Activated CD4-positive, alpha-beta T cell treated with anti-CD3 and anti-CD28 coated beads for 36 hours (primary cell): Measurements from ENCODE around the gene ADGRF4. TPM values are rescaled to one million over a fixed set of nuclear protein-coding genes. Genes with fewer than 3 reads are reported as not detected.

Source experiments
- ATAC-seq: fragments of 200-7000 bp; cut with Tn5 transposase; one replicate; pipeline ENCODE4 v1.10.0; 2021; ENCODE audit warnings: mild to moderate bottlenecking, moderate library complexity
- CTCF ChIA-PET: fragments of 350-600 bp; sonication (Branson Sonifier 250); formaldehyde crosslinking; loops from one replicate; lab custom pipeline; 2021; ENCODE audit warnings: antibody characterized with exemption; lab: Charles Lee
- POLR2A ChIA-PET: fragments of 350-600 bp; sonication (Branson Sonifier 250); formaldehyde crosslinking; loops from one replicate; lab custom pipeline; 2021; ENCODE audit warnings: antibody characterized with exemption, inconsistent platforms; lab: Charles Lee
- DNase-seq: peaks from one replicate; pipeline ENCODE4 v3.0.0-alpha.2; 2020
- H3K27ac Mint-ChIP-seq: one replicate; pipeline ENCODE4 v1.8.0; 2021; ENCODE audit warnings: mixed read lengths
- H3K27me3 Mint-ChIP-seq: one replicate; pipeline ENCODE4 v1.8.0; 2021; ENCODE audit warnings: mixed read lengths
- H3K36me3 Mint-ChIP-seq: one replicate; pipeline ENCODE4 v1.8.0; 2021; ENCODE audit warnings: low read depth, mixed read lengths
- H3K4me1 Mint-ChIP-seq: one replicate; pipeline ENCODE4 v1.8.0; 2021; ENCODE audit warnings: mixed read lengths
- H3K4me3 Mint-ChIP-seq: one replicate; pipeline ENCODE4 v1.8.0; 2021; ENCODE audit warnings: mild to moderate bottlenecking, moderate library complexity, mixed read lengths
- H3K9me3 Mint-ChIP-seq: one replicate; pipeline ENCODE4 v1.8.0; 2021; ENCODE audit warnings: low read depth, mixed read lengths
- intact Hi-C, 2 experiments: fragments of 100-400 bp; cut with DNase I in 1 of 2; cut with micrococcal nuclease in 1 of 2; formaldehyde crosslinking; loops; one replicate each; pipeline versions ENCODE4 v1.14.2 to v1.15.1; 2022 to 2024; cut with DNase I, micrococcal nuclease
- total RNA-seq, 2 experiments: library from RNA; stranded (reverse); gene quantifications; one replicate each; pipeline ENCODE4 v1.2.3, GENCODE V29; 2021

ADGRF4 gene
- total RNA-seq, 2 experiments from 2014 or later: not detected

DNA sequence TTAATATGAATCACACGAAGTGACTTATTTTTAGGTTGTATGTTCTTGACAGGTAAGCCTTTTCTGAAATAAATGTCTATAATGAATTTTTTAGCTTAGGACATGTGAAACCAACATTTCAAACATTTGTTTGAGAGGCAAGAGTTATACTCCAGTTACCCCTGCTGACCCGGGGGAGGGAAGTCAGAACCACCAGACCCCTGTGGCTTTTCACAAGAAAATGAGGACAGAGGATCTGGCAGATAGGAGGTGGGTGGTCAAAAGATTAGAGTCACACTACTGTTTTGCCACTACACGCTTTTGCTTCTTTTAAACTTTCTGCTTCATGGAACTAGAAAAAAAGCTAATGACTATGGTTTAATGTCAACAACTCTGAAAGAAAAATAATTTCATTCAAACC, 27.5 kb upstream of the ADGRF4 start:
- no peaks in the 10 kb centered on the region for H3K36me3 Mint-ChIP-seq
- H3K4me3 Mint-ChIP-seq: no peak overlapping the region
- ChIA-PET CTCF (no interaction called here), POLR2A (no interaction called here)
- DNase-seq (no peak), ATAC-seq (no peak)
- intact Hi-C loops: no loop called here
- H3K4me1 Mint-ChIP-seq: no peaks in the 10 kb centered on the region
- H3K27ac Mint-ChIP-seq: no peak overlapping the region
- H3K27me3 Mint-ChIP-seq: peaks cover 33% of the 10 kb centered on the region
- no peaks in the 10 kb centered on the region for H3K9me3 Mint-ChIP-seq

GRCh38 chr6:47671777-47672176, 26.6 kb upstream of the ADGRF4 start:
- DNase-seq (no peak), ATAC-seq (no peak)
- intact Hi-C loops: no loop called here
- ChIA-PET POLR2A (interaction anchor here (0.6 kb wide), 1 partner anchor 62 kb away, joined by 3 read pairs; no protein-coding TSS in a partner anchor), CTCF (interaction anchor here (1.7 kb wide), 1 partner anchor 43 kb away, joined by 5 read pairs; no protein-coding TSS in a partner anchor)
- Mint-ChIP-seq H3K9me3 (no peaks in the 10 kb centered on the region), H3K36me3 (no peaks in the 10 kb centered on the region), H3K4me3 (no peak overlapping the region), H3K27me3 (peaks cover 28% of the 10 kb centered on the region), H3K27ac (no peak overlapping the region), H3K4me1 (no peaks in the 10 kb centered on the region)

- ATAC-seq: no peak
- CTCF ChIA-PET: interaction anchor here (1.1 to 1.7 kb wide), 3 partner anchors 10 to 108 kb away, joined by 3 to 5 read pairs (median 5); no protein-coding TSS in a partner anchor
Observed at GRCh38 chr6:47672816-47673215, 25.6 kb upstream of the ADGRF4 start.

DNA sequence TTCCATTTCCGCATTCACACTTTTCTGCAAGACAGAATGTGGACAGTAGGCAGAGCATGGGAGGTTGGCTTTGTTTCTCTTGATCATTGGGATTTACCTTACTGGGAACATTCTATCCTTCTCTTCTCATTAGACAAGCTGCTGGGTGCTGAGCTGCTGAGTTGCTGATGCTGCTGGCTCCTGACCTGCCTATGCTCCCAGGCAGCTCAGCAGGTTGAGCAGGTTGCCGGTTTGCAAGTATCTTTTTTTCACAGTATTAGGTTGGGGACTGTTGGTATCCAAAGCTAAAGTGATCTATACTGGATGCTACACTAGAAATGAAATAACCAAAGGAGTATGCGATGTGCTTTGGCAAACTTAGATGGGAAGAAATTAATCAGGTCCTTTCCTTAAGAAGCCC, 23.7 kb upstream of the ADGRF4 start:
- H3K27me3 Mint-ChIP-seq: peaks cover 15% of the 10 kb centered on the region
- ATAC-seq: no peak
- no peak for DNase-seq
- ChIA-PET POLR2A (no interaction called here), CTCF (no interaction called here)
- H3K27ac Mint-ChIP-seq: no peak overlapping the region
- H3K36me3 Mint-ChIP-seq: no peaks in the 10 kb centered on the region
- intact Hi-C loops: no loop called here
- H3K9me3 Mint-ChIP-seq: no peaks in the 10 kb centered on the region
- no peaks in the 10 kb centered on the region for H3K4me1 Mint-ChIP-seq
- H3K4me3 Mint-ChIP-seq: no peak overlapping the region

More at GRCh38 chr6:47672816-47673215, 25.6 kb upstream of the ADGRF4 start:
- no peaks in the 10 kb centered on the region for H3K4me1 Mint-ChIP-seq
- no peak overlapping the region for H3K27ac Mint-ChIP-seq
- H3K27me3 Mint-ChIP-seq: peaks cover 23% of the 10 kb centered on the region
- no peaks in the 10 kb centered on the region for H3K36me3 Mint-ChIP-seq
- H3K4me3 Mint-ChIP-seq: no peak overlapping the region
- no peak for DNase-seq
- intact Hi-C loops: no loop called here
- no peaks in the 10 kb centered on the region for H3K9me3 Mint-ChIP-seq
- POLR2A ChIA-PET: no interaction called here

- ATAC-seq: no peak
- no peak overlapping the region for H3K27ac Mint-ChIP-seq
- intact Hi-C loops: no loop called here
- CTCF ChIA-PET: interaction anchor here (0.7 kb wide), 1 partner anchor 10 kb away, joined by 4 read pairs; no protein-coding TSS in a partner anchor
- H3K27me3 Mint-ChIP-seq: peaks cover 7% of the 10 kb centered on the region
- no peak for DNase-seq
- H3K9me3 Mint-ChIP-seq: no peaks in the 10 kb centered on the region
- POLR2A ChIA-PET: no interaction called here
- H3K4me3 Mint-ChIP-seq: no peak overlapping the region
- H3K4me1 Mint-ChIP-seq: no peaks in the 10 kb centered on the region
- H3K36me3 Mint-ChIP-seq: no peaks in the 10 kb centered on the region
Observed at GRCh38 chr6:47677381-47678100, 20.8 kb upstream of the ADGRF4 start.

- Mint-ChIP-seq H3K4me3 (no peak overlapping the region), H3K27ac (no peak overlapping the region), H3K36me3 (no peaks in the 10 kb centered on the region), H3K4me1 (no peaks in the 10 kb centered on the region), H3K9me3 (no peaks in the 10 kb centered on the region), H3K27me3 (peaks cover 6% of the 10 kb centered on the region)
- POLR2A ChIA-PET: interaction anchor here (0.6 kb wide), 1 partner anchor 39 kb away, joined by 3 read pairs; no protein-coding TSS in a partner anchor
- intact Hi-C loops: no loop called here
- CTCF ChIA-PET: no interaction called here
- ATAC-seq: no peak
- DNase-seq: no peak
Observed at GRCh38 chr6:47678739-47679138, 19.6 kb upstream of the ADGRF4 start.

DNA sequence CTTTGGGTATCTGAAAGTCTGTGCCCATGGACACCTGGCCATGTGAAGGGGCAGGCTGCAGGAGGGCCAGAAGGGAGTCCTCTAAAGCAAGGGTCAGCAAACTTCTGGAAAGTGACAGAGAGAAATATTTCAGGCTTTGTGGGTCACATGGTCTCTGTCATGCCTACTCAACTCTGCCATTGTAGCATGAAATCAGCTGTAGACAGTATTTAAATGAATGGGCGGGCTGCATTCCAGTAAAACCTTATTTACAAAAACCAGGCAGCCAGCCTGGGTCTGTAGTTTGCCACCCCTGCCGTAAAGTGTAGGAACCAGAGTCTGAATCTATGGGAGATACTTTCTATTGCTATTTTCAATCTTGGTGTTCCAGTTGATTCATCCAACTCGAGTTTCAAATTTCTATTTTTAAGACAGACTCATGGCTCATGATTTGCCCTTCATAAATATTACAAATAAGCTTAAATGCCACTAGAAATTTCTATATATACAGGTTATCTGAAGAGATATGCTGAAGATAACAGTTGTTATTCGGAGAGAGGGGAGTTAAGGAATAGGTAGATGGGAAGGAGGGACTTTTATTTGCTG, 19.0 kb upstream of the ADGRF4 start:
- no peaks in the 10 kb centered on the region for H3K4me1 Mint-ChIP-seq
- H3K27ac Mint-ChIP-seq: no peak overlapping the region
- CTCF ChIA-PET: no interaction called here
- no peaks in the 10 kb centered on the region for H3K36me3 Mint-ChIP-seq
- DNase-seq (no peak), ATAC-seq (no peak)
- POLR2A ChIA-PET: interaction anchor here (0.6 kb wide), 1 partner anchor 39 kb away, joined by 3 read pairs; no protein-coding TSS in a partner anchor
- H3K4me3 Mint-ChIP-seq: no peak overlapping the region
- intact Hi-C loops: no loop called here
- no peaks in the 10 kb centered on the region for H3K9me3 Mint-ChIP-seq
- peaks cover 9% of the 10 kb centered on the region for H3K27me3 Mint-ChIP-seq

GRCh38 chr6:47680051-47680450, 18.3 kb upstream of the ADGRF4 start:
- DNase-seq: no peak
- H3K27ac Mint-ChIP-seq: no peak overlapping the region
- no peaks in the 10 kb centered on the region for H3K9me3 Mint-ChIP-seq
- H3K4me1 Mint-ChIP-seq: no peaks in the 10 kb centered on the region
- H3K4me3 Mint-ChIP-seq: no peak overlapping the region
- no peak for ATAC-seq
- H3K36me3 Mint-ChIP-seq: no peaks in the 10 kb centered on the region
- CTCF ChIA-PET: no interaction called here
- H3K27me3 Mint-ChIP-seq: peaks cover 8% of the 10 kb centered on the region
- POLR2A ChIA-PET: no interaction called here
- intact Hi-C loops: no loop called here

- ATAC-seq (no peak), DNase-seq (no peak)
- Mint-ChIP-seq H3K4me1 (no peaks in the 10 kb centered on the region), H3K27ac (no peak overlapping the region), H3K27me3 (peaks cover 8% of the 10 kb centered on the region), H3K9me3 (no peaks in the 10 kb centered on the region), H3K4me3 (no peak overlapping the region), H3K36me3 (no peaks in the 10 kb centered on the region)
- CTCF ChIA-PET: no interaction called here
- POLR2A ChIA-PET: no interaction called here
- intact Hi-C loops: no loop called here
Observed at GRCh38 chr6:47680724-47681123, 17.7 kb upstream of the ADGRF4 start.

DNA sequence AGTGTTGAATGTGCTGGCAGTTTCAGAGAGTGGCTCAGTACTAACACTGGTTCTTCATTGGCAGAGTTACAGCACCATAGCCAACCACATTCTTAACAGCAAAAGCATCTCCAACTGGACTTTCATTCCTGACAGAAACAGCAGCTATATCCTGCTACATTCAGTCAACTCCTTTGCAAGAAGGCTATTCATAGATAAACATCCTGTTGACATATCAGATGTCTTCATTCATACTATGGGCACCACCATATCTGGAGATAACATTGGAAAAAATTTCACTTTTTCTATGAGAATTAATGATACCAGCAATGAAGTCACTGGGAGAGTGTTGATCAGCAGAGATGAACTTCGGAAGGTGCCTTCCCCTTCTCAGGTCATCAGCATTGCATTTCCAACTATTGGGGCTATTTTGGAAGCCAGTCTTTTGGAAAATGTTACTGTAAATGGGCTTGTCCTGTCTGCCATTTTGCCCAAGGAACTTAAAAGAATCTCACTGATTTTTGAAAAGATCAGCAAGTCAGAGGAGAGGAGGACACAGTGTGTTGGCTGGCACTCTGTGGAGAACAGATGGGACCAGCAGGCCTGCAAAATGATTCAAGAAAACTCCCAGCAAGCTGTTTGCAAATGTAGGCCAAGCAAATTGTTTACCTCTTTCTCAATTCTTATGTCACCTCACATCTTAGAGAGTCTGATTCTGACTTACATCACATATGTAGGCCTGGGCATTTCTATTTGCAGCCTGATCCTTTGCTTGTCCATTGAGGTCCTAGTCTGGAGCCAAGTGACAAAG, 17.0 kb upstream of the ADGRF4 start:
- Mint-ChIP-seq H3K27ac (no peak overlapping the region), H3K36me3 (no peaks in the 10 kb centered on the region), H3K27me3 (peaks cover 8% of the 10 kb centered on the region), H3K9me3 (no peaks in the 10 kb centered on the region), H3K4me1 (no peaks in the 10 kb centered on the region), H3K4me3 (no peak overlapping the region)
- intact Hi-C loops: no loop called here
- no peak for DNase-seq
- ChIA-PET CTCF (no interaction called here), POLR2A (no interaction called here)
- ATAC-seq: no peak

- POLR2A ChIA-PET: no interaction called here
- no peaks in the 10 kb centered on the region for H3K4me1 Mint-ChIP-seq
- no peak for DNase-seq
- peaks cover 4% of the 10 kb centered on the region for H3K27me3 Mint-ChIP-seq
- H3K36me3 Mint-ChIP-seq: no peaks in the 10 kb centered on the region
- H3K4me3 Mint-ChIP-seq: no peak overlapping the region
- no peak overlapping the region for H3K27ac Mint-ChIP-seq
- ATAC-seq: no peak
- H3K9me3 Mint-ChIP-seq: no peaks in the 10 kb centered on the region
- CTCF ChIA-PET: interaction anchor here (0.8 kb wide), 1 partner anchor 41 kb away, joined by 4 read pairs; no protein-coding TSS in a partner anchor
- intact Hi-C loops: no loop called here
Observed at GRCh38 chr6:47686411-47686810, 12.0 kb upstream of the ADGRF4 start.
